ENCODE results near the gene PSMD12.

DNA sequence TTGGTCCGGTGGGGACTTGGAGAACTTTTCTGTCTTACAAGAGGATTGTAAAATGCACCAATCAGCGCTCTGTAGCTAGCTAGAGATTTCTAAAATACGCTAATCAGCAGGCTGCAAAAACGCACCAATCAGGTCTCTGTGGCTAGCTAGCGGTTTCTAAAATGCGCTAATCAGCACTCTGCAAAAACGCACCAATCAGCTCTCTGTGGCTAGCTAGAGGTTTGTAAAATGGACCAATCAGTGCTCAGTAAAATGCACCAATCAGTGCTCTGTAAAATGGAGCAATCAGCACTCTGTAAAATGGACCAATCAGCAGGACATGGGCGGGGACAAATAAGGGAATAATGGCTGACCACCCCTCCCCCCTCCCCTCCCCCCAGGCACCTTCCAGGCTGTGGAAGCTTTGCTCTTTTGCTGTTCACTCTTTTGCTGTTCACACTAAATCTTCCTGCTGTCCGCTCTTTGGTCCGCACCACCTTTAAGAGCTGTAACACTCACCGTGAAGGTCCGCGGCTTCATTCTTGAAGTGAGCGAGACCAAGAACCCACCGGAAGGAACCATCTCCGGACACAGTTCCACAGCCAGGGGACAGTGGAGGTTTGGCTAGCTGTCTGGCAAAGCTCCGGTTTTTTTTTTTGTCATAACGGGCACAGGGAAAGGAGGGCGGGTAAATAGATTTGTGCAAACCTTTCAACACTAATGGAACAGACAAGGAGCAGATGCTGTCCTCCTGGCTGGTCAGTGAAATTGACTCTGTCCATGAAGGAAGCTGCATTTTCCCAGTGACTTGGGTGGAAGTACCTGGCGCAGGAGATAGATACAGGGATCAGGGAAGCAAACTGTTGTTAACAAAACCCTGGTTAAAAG is 19.0 kb upstream of the PSMD12 start:
- TF ChIP-seq CTCF (conservative IDR thresholded peaks at IDR 0.05 in 1 of 2, IDR thresholded peaks at IDR 0.05 in 1 of 2; ENCODE audit: low read depth in 1 of 2, low read length in 2 of 2) = no peak
- TF ChIP-seq EZH2 (IDR thresholded peaks at IDR 0.05; ENCODE audit: low read length, missing control alignments) = no peak

Measured in fibroblast of lung (primary cell).